SK-N-MC (cell line): ENCODE data around the gene EXPH5.

Source experiments
- EZH2 ChIP-seq: fragments of 200-600 bp; sonication (generic); IDR thresholded peaks from one replicate; pipeline ENCODE4 v1.6.1; 2017; ENCODE audit warnings: antibody characterized with exemption
- FOXP2 ChIP-seq: optimal IDR thresholded peaks from 2 replicates; pipeline ENCODE3; 2011; ENCODE audit warnings: mild to moderate bottlenecking, moderate library complexity; ENCODE audit not compliant: insufficient read depth; ENCODE audit errors: extremely low read length, control extremely low read depth
- POLR2AphosphoS5 ChIP-seq: IDR thresholded peaks from 2 replicates; pipeline ENCODE4 v1.6.1; 2012; ENCODE audit warnings: mild to moderate bottlenecking, low read depth, low read length, borderline replicate concordance

- TF ChIP-seq EZH2 = no peak
- TF ChIP-seq POLR2AphosphoS5 = no peak
- no peak for TF ChIP-seq FOXP2
Measured at GRCh38 chr11:108617055-108617454, 23.5 kb upstream of the EXPH5 start.
